Fibroblast of villous mesenchyme (primary cell): Measurements from ENCODE around the gene AK8. TPM values are rescaled to one million over a fixed set of nuclear protein-coding genes. Genes with fewer than 3 reads are reported as not detected.
"Not testable (repeated sequence)": the region's sequence is repeated elsewhere in the genome, so short reads cannot be mapped to it uniquely, and the experiment has no call there.

Experiments
- DNase-seq: peaks from one replicate; pipeline ENCODE4 v3.0.0-alpha.2; 2010; ENCODE audit warnings: low read depth
- H3K4me3 ChIP-seq: 2 replicates; pipeline ENCODE4 v1.5.1; 2011; ENCODE audit warnings: low read depth, mild to moderate bottlenecking, low read length
- CTCF ChIP-seq: IDR thresholded peaks from 2 replicates; pipeline ENCODE4 v1.5.1; 2012; ENCODE audit warnings: low read depth, mild to moderate bottlenecking, low read length; ENCODE audit not compliant: insufficient read depth
- total RNA-seq: library from RNA; depleted of rRNA; stranded (reverse); fragments of >200 nt; gene quantifications from 2 replicates; pipeline ENCODE4 v1.2.3, GENCODE V29; 2012

Gene AK8
- total RNA-seq, 1 donor = not detected

- DNase-seq = no peak
- no peak for TF ChIP-seq CTCF
- no peak overlapping the region for H3K4me3 ChIP-seq
Observed at GRCh38 chr9:132711846-132712245, 166.2 kb downstream of the AK8 start.

GRCh38 chr9:132711152-132711551 is 166.9 kb downstream of the AK8 start:
- not testable (repeated sequence) for H3K4me3 ChIP-seq, DNase-seq

- H3K4me3 ChIP-seq = no peak overlapping the region
- DNase-seq = no peak
- no peak for TF ChIP-seq CTCF
Observed at GRCh38 chr9:132710333-132710732, 167.8 kb downstream of the AK8 start.

GRCh38 chr9:132708769-132709430 is 169.2 kb downstream of the AK8 start:
- no peak for DNase-seq
- TF ChIP-seq CTCF = no peak
- no peak overlapping the region for H3K4me3 ChIP-seq

GRCh38 chr9:132708239-132708638 is 169.8 kb downstream of the AK8 start:
- TF ChIP-seq CTCF = no peak
- DNase-seq = no peak
- no peak overlapping the region for H3K4me3 ChIP-seq

- DNase-seq = peak; percentile 75
- no peak overlapping the region for H3K4me3 ChIP-seq
- no peak for TF ChIP-seq CTCF
Observed at GRCh38 chr9:132703336-132703735, 174.7 kb downstream of the AK8 start.

- TF ChIP-seq CTCF = no peak
- no peak overlapping the region for H3K4me3 ChIP-seq
Observed at GRCh38 chr9:132702254-132702653, 175.8 kb downstream of the AK8 start.

More at GRCh38 chr9:132702254-132702653, 175.8 kb downstream of the AK8 start:
- DNase-seq = no peak
